HPDE6-E6E7 (cell line): ENCODE results near the gene ARHGDIG.

Experiments
- DNase-seq: peaks from one replicate; pipeline ENCODE4 v3.0.0; 2011; ENCODE audit warnings: missing footprints; ENCODE audit errors: extremely low spot score

The ARHGDIG gene

GRCh38 chr16:297832-298231, 17.4 kb downstream of the ARHGDIG start:
- DNase-seq = no peak

- no peak for DNase-seq
These were observed 20.8 kb downstream of the ARHGDIG start for GRCh38 chr16:301235-301634.

GRCh38 chr16:301950-302349, 21.6 kb downstream of the ARHGDIG start:
- no peak for DNase-seq

GRCh38 chr16:303760-304505, 23.5 kb downstream of the ARHGDIG start:
- no peak for DNase-seq

GRCh38 chr16:305916-306626, 25.7 kb downstream of the ARHGDIG start:
- no peak for DNase-seq

- DNase-seq = no peak
These were observed 26.6 kb downstream of the ARHGDIG start for GRCh38 chr16:306911-307370.

GRCh38 chr16:307691-308312, 27.4 kb downstream of the ARHGDIG start:
- no peak for DNase-seq

GRCh38 chr16:309476-309875, 29.1 kb downstream of the ARHGDIG start:
- DNase-seq = no peak

- DNase-seq = no peak
These were observed 31.3 kb downstream of the ARHGDIG start for GRCh38 chr16:311725-312124.

GRCh38 chr16:314351-314750, 34.0 kb downstream of the ARHGDIG start:
- DNase-seq = no peak

GRCh38 chr16:314795-315299, 34.5 kb downstream of the ARHGDIG start:
- no peak for DNase-seq

GRCh38 chr16:316741-317464, 36.5 kb downstream of the ARHGDIG start:
- no peak for DNase-seq

- DNase-seq = no peak
These were observed 37.2 kb downstream of the ARHGDIG start for GRCh38 chr16:317583-317982.

- no peak for DNase-seq
These were observed 38.2 kb downstream of the ARHGDIG start for GRCh38 chr16:318628-319027.

GRCh38 chr16:320206-320605, 39.8 kb downstream of the ARHGDIG start:
- no peak for DNase-seq

- no peak for DNase-seq
These were observed 41.1 kb downstream of the ARHGDIG start for GRCh38 chr16:321532-321931.

GRCh38 chr16:322476-323143, 42.2 kb downstream of the ARHGDIG start:
- no peak for DNase-seq

GRCh38 chr16:324201-324450, 43.7 kb downstream of the ARHGDIG start:
- no peak for DNase-seq

GRCh38 chr16:324451-325334, 44.3 kb downstream of the ARHGDIG start:
- DNase-seq = no peak

- DNase-seq = no peak
These were observed 45.2 kb downstream of the ARHGDIG start for GRCh38 chr16:325375-326145.
